A549 (cell line): ENCODE data around the gene C11orf71.

Experiments used
- BHLHE40 ChIP-seq: IDR thresholded peaks from 2 replicates; pipeline ENCODE4 v1.6.1; 2012; ENCODE audit warnings: low read depth, low read length, inconsistent platforms
- CEBPB ChIP-seq, 2 experiments: fragments of >200 bp in 1 of 2; sonication (Bioruptor Twin) in 1 of 2; formaldehyde crosslinking in 1 of 2; IDR thresholded peaks; 2 replicates each; pipeline ENCODE4 v1.6.1; 2012 to 2016
- CTCF ChIP-seq: fragments of >200 bp; sonication (Bioruptor Twin); formaldehyde crosslinking; IDR thresholded peaks from 3 replicates; pipeline ENCODE4 v1.5.1; 2016
- EHMT2 ChIP-seq: fragments of 200-600 bp; sonication (generic); IDR thresholded peaks from 2 replicates; pipeline ENCODE4 v1.6.1; 2016; ENCODE audit warnings: antibody characterized with exemption, low read depth, mild to moderate bottlenecking, moderate library complexity
- EP300 ChIP-seq, 2 experiments: fragments of >200 bp; sonication (Bioruptor Twin); formaldehyde crosslinking; IDR thresholded peaks; 2 replicates in 1 of 2; 3 replicates in 1 of 2; pipeline ENCODE4 v1.6.1; 2016 to 2017
- FOSL2 ChIP-seq, 2 experiments: fragments of 450-650 bp in 1 of 2; fragments of >200 bp in 1 of 2; sonication (Bioruptor Twin) in 1 of 2; formaldehyde crosslinking; IDR thresholded peaks; 2 replicates each; pipeline versions ENCODE4 v1.5.0 to v1.6.1; 2016 to 2020; ENCODE audit warnings: mild to moderate bottlenecking in 1 of 2, moderate library complexity in 1 of 2
- HDAC2 ChIP-seq: fragments of 200-600 bp; sonication (generic); IDR thresholded peaks from 2 replicates; pipeline ENCODE4 v1.6.1; 2016
- POLR2A ChIP-seq: IDR thresholded peaks from 2 replicates; pipeline ENCODE4 v1.6.1; 2012; ENCODE audit warnings: mild to moderate bottlenecking, low read length
- REST ChIP-seq: fragments of 200-600 bp; sonication (generic); IDR thresholded peaks from 2 replicates; pipeline ENCODE4 v1.6.1; 2016; ENCODE audit warnings: antibody characterized with exemption, mild to moderate bottlenecking, moderate library complexity
- USF2 ChIP-seq: fragments of 450-650 bp; IDR thresholded peaks from 2 replicates; pipeline ENCODE4 v1.6.1; 2014; ENCODE audit warnings: antibody characterized with exemption
- ZSCAN20 ChIP-seq: fragments of 250-450 bp; sonication (Bioruptor Pico); IDR thresholded peaks from 2 replicates; pipeline ENCODE4 v1.8.0; 2022; ENCODE audit warnings: mild to moderate bottlenecking, moderate library complexity

GRCh38 chr11:114386545-114386944 lies 13.8 kb downstream of the C11orf71 start:
- TF ChIP-seq ZSCAN20 (CRISPR knock-in tag) (no peak), CTCF (no peak), EP300 (IDR thresholded peaks at IDR 0.05) (no peak), FOSL2 (IDR thresholded peaks at IDR 0.05) (no peak), FOSL2 (CRISPR knock-in tag; IDR thresholded peaks at IDR 0.05) (no peak), HDAC2 (no peak), POLR2A (no peak), USF2 (no peak), BHLHE40 (no peak), CEBPB (IDR thresholded peaks at IDR 0.05) (no peak), EHMT2 (no peak), REST (no peak)
